NB4 (cell line): ENCODE data around the gene GPX2.

Experiments
- CTCF ChIP-seq: IDR thresholded peaks from one replicate; pipeline ENCODE4 v1.5.1; 2012; ENCODE audit warnings: low read depth, low read length
- MAX ChIP-seq: IDR thresholded peaks from 2 replicates; pipeline ENCODE4 v1.6.1; 2011; ENCODE audit warnings: low read depth, low read length
- MYC ChIP-seq: IDR thresholded peaks from 2 replicates; pipeline ENCODE4 v1.6.1; 2011; ENCODE audit warnings: low read depth, low read length

DNA sequence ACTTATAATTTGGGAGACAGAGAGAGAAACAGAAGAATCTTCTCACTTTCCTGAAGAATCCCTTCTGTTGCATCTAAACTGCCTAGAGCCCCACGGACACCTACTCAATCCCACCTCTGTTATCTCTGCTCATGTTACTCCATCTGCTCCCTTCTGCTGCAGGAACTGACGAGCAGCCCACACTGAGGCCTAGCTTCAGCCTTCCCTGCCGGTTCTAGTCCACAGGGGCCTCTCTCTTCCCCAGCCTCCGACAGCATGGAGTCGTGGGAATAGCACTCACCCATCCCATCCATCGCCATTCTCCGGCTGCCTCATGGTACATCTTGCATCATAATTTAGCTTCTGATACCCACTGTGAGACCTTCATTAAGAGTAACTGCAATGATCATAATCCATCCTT, 25.6 kb upstream of the GPX2 start:
- TF ChIP-seq MYC, result no peak
- no peak for TF ChIP-seq CTCF
- no peak for TF ChIP-seq MAX
